ENCODE measurements around the gene PEX5L.

GRCh38 chr3:180036671-180037455 is at the start of gene PEX5L:
- TF ChIP-seq CTCF (IDR thresholded peaks at IDR 0.05), result no peak
- TF ChIP-seq POLR2A (IDR thresholded peaks at IDR 0.05), result no peak
- TF ChIP-seq EP300 (IDR thresholded peaks at IDR 0.05), result no peak

Measured in suprapubic skin (tissue), 3 donors.